Stomach (tissue), 4 donors: ENCODE measurements around the gene TMOD3.

ENCODE experiments used
- EP300 ChIP-seq: sonication (generic); formaldehyde crosslinking; IDR thresholded peaks from one replicate; pipeline ENCODE4 v1.6.1; 2017; ENCODE audit warnings: antibody characterized with exemption
- POLR2A ChIP-seq, 4 donors: fragments of 450-650 bp; IDR thresholded peaks; one replicate each; pipeline ENCODE4 v1.6.1; 2016; ENCODE audit warnings: antibody characterized with exemption in 4 of 4, control low read depth in 2 of 4, mild to moderate bottlenecking in 1 of 4, moderate library complexity in 1 of 4

- TF ChIP-seq EP300 = no peak
- TF ChIP-seq POLR2A (IDR thresholded peaks at IDR 0.05) = no peak
Observed at GRCh38 chr15:51874751-51875644, 45.5 kb downstream of the TMOD3 start.
